Activated T-cell treated with anti-CD3 and anti-CD28 coated beads for 48 hours (primary cell): ENCODE results near the gene FAM161A.
A peak's percentile ranks its signal among the peaks of the same experiment; 100 is the strongest.
"Not testable (repeated sequence)": the region's sequence is repeated elsewhere in the genome, so short reads cannot be mapped to it uniquely, and the experiment has no call there.

ENCODE experiments used
- DNase-seq: peaks from one replicate; pipeline ENCODE4 v3.0.0-alpha.2; 2020; ENCODE audit warnings: low read depth

Gene FAM161A

GRCh38 chr2:61834893-61835292, 19.0 kb downstream of the FAM161A start:
- DNase-seq: no peak

- no peak for DNase-seq
Measured at GRCh38 chr2:61833971-61834370, 19.9 kb downstream of the FAM161A start.

GRCh38 chr2:61832183-61832841, 21.5 kb downstream of the FAM161A start:
- no peak for DNase-seq

- DNase-seq: no peak
Measured at GRCh38 chr2:61822255-61822654, 31.6 kb downstream of the FAM161A start.

- DNase-seq: no peak
Measured at GRCh38 chr2:61816480-61817355, 37.1 kb downstream of the FAM161A start.

- DNase-seq: no peak
Measured at GRCh38 chr2:61814539-61815160, 39.2 kb downstream of the FAM161A start.

GRCh38 chr2:61813314-61813713, 40.5 kb downstream of the FAM161A start:
- not testable (repeated sequence) for DNase-seq

GRCh38 chr2:61811821-61812220, 42.0 kb downstream of the FAM161A start:
- DNase-seq: no peak

GRCh38 chr2:61810203-61810602, 43.7 kb downstream of the FAM161A start:
- DNase-seq: not testable (repeated sequence)

GRCh38 chr2:61808693-61809092, 45.2 kb downstream of the FAM161A start:
- DNase-seq: not testable (repeated sequence)

- DNase-seq: no peak
Measured at GRCh38 chr2:61807036-61807757, 46.7 kb downstream of the FAM161A start.

GRCh38 chr2:61802548-61802947, 51.3 kb downstream of the FAM161A start:
- DNase-seq: no peak

GRCh38 chr2:61799099-61799498, 54.8 kb downstream of the FAM161A start:
- no peak for DNase-seq

GRCh38 chr2:61797446-61797845, 56.4 kb downstream of the FAM161A start:
- not testable (repeated sequence) for DNase-seq

- no peak for DNase-seq
Measured at GRCh38 chr2:61795408-61795807, 58.5 kb downstream of the FAM161A start.

- peak; percentile 60 for DNase-seq
Measured at GRCh38 chr2:61793389-61793836, 60.4 kb downstream of the FAM161A start.

GRCh38 chr2:61792355-61792890, 61.4 kb downstream of the FAM161A start:
- no peak for DNase-seq

- no peak for DNase-seq
Measured at GRCh38 chr2:61789807-61790602, 63.9 kb downstream of the FAM161A start.

- DNase-seq: no peak
Measured at GRCh38 chr2:61787941-61788563, 65.8 kb downstream of the FAM161A start.

GRCh38 chr2:61786876-61787275, 67.0 kb downstream of the FAM161A start:
- DNase-seq: no peak

- no peak for DNase-seq
Measured at GRCh38 chr2:61785583-61785982, 68.3 kb downstream of the FAM161A start.
